CD4-positive, alpha-beta T cell (primary cell): ENCODE results near the gene PLA2R1. TPM values are rescaled to one million over a fixed set of nuclear protein-coding genes. Genes with fewer than 3 reads are reported as not detected.

ENCODE experiments used
- ATAC-seq: fragments of 200-7000 bp; cut with Tn5 transposase; one replicate; pipeline ENCODE4 v1.10.0; 2022; ENCODE audit warnings: mild to moderate bottlenecking; ENCODE audit not compliant: poor library complexity
- CTCF ChIA-PET: fragments of 350-600 bp; sonication (Branson Sonifier 250); formaldehyde crosslinking; loops from one replicate; lab custom pipeline; 2021; ENCODE audit warnings: antibody characterized with exemption, inconsistent platforms; lab: Charles Lee
- POLR2A ChIA-PET: fragments of 350-600 bp; sonication (Branson Sonifier 250); formaldehyde crosslinking; loops from one replicate; lab custom pipeline; 2021; ENCODE audit warnings: antibody characterized with exemption, inconsistent platforms; lab: Charles Lee
- DNase-seq, 14 experiments: peaks; one replicate each; pipeline ENCODE4 v3.0.0-alpha.2; 2013 to 2020; ENCODE audit warnings: mixed read lengths in 2 of 14
- H3K27ac ChIP-seq, 2 donors: one replicate each; pipeline versions ENCODE4 v1.5.1 to v1.7.0; 2013; ENCODE audit warnings: low read length in 2 of 2, low read depth in 1 of 2, mild to moderate bottlenecking in 1 of 2
- H3K27me3 ChIP-seq, 2 experiments: 1 replicate in 1 of 2; 2 replicates in 1 of 2; pipeline versions ENCODE4 v1.6.1 to v1.7.0; 2013; ENCODE audit warnings: low read length in 2 of 2, control low read depth in 1 of 2, mild to moderate bottlenecking in 1 of 2, moderate library complexity in 1 of 2; ENCODE audit not compliant: insufficient read depth in 2 of 2, control insufficient read depth in 1 of 2
- H3K36me3 ChIP-seq: one replicate; pipeline ENCODE4 v1.6.1; 2013; ENCODE audit warnings: low read length, control low read depth; ENCODE audit not compliant: insufficient read depth
- H3K4me1 ChIP-seq: one replicate; pipeline ENCODE4 v1.6.1; 2013; ENCODE audit warnings: low read length, control low read depth; ENCODE audit not compliant: insufficient read depth
- H3K4me3 ChIP-seq: one replicate; pipeline ENCODE4 v1.5.1; 2013; ENCODE audit warnings: mild to moderate bottlenecking, low read length, moderate library complexity
- H3K9me3 ChIP-seq, 2 experiments: 1 replicate in 1 of 2; 2 replicates in 1 of 2; pipeline versions ENCODE4 v1.6.1 to v1.7.0; 2013; ENCODE audit warnings: low read length in 2 of 2, mild to moderate bottlenecking in 2 of 2, control low read depth in 1 of 2, moderate library complexity in 1 of 2; ENCODE audit not compliant: control insufficient read depth in 1 of 2, insufficient read depth in 1 of 2
- H3K27ac Mint-ChIP-seq: one replicate; pipeline ENCODE4 v1.8.0; 2020; ENCODE audit warnings: mixed read lengths
- H3K27me3 Mint-ChIP-seq: one replicate; pipeline ENCODE4 v1.8.0; 2021; ENCODE audit warnings: mixed read lengths
- H3K36me3 Mint-ChIP-seq: one replicate; pipeline ENCODE4 v1.8.0; 2021; ENCODE audit warnings: low read depth, mixed read lengths
- H3K4me1 Mint-ChIP-seq: one replicate; pipeline ENCODE4 v1.8.0; 2021; ENCODE audit warnings: low read depth, mixed read lengths
- H3K4me3 Mint-ChIP-seq: one replicate; pipeline ENCODE4 v1.8.0; 2020; ENCODE audit warnings: mild to moderate bottlenecking, mixed read lengths
- H3K9me3 Mint-ChIP-seq: one replicate; pipeline ENCODE4 v1.8.0; 2020; ENCODE audit warnings: mixed read lengths
- CTCF ChIP-seq: fragments of 200-600 bp; IDR thresholded peaks from one replicate; pipeline ENCODE4 v1.8.0; 2022; ENCODE audit warnings: antibody characterized with exemption, mild to moderate bottlenecking
- intact Hi-C, 2 experiments: fragments of 100-400 bp; cut with DNase I in 1 of 2; cut with micrococcal nuclease in 1 of 2; formaldehyde crosslinking; loops; one replicate each; pipeline versions ENCODE4 v1.15.1 to v1.9.0; 2023 to 2025; cut with DNase I, micrococcal nuclease
- total RNA-seq, 174 experiments: library from RNA in 2 of 174; stranded (reverse) in 2 of 174; gene quantifications; one replicate each; pipeline ENCODE4 v1.2.3 and lab custom pipeline; 2021 to 2026

PLA2R1 gene
- total RNA-seq, 2 experiments from 2014 or later: not detected

GRCh38 chr2:159998961-159999360 is 63.5 kb downstream of the PLA2R1 start:
- CTCF ChIA-PET: no interaction called here

GRCh38 chr2:159998243-159998642 is 64.2 kb downstream of the PLA2R1 start:
- no peak for TF ChIP-seq CTCF
- H3K27me3 ChIP-seq: peaks cover 0 to 4% of the 10 kb centered on the region in 2 experiments
- Mint-ChIP-seq H3K27ac (no peak overlapping the region), H3K27me3 (peaks cover 11% of the 10 kb centered on the region), H3K4me3 (no peak overlapping the region), H3K9me3 (no peaks in the 10 kb centered on the region), H3K36me3 (no peaks in the 10 kb centered on the region), H3K4me1 (no peaks in the 10 kb centered on the region)
- H3K4me1 ChIP-seq: no peaks in the 10 kb centered on the region
- DNase-seq (no peak), ATAC-seq (no peak)
- CTCF ChIA-PET: interaction anchor here (0.8 to 0.9 kb wide), 2 partner anchors 14 to 1152 kb away, joined by 3 to 4 read pairs; no protein-coding TSS in a partner anchor
- no peaks in the 10 kb centered on the region for H3K36me3 ChIP-seq
- H3K27ac ChIP-seq: no peak overlapping the region
- intact Hi-C loops: no loop called here
- POLR2A ChIA-PET: no interaction called here
- no peak overlapping the region for H3K4me3 ChIP-seq
- H3K9me3 ChIP-seq: no peaks in the 10 kb centered on the region

More at GRCh38 chr2:159998961-159999360, 63.5 kb downstream of the PLA2R1 start:
- H3K9me3 ChIP-seq: no peaks in the 10 kb centered on the region
- Mint-ChIP-seq H3K9me3 (no peaks in the 10 kb centered on the region), H3K4me1 (no peaks in the 10 kb centered on the region), H3K4me3 (no peak overlapping the region), H3K27me3 (peaks cover 6% of the 10 kb centered on the region), H3K36me3 (no peaks in the 10 kb centered on the region), H3K27ac (no peak overlapping the region)
- POLR2A ChIA-PET: no interaction called here
- DNase-seq (no peak), ATAC-seq (no peak)
- no peak overlapping the region for H3K27ac ChIP-seq
- H3K27me3 ChIP-seq: no peaks in the 10 kb centered on the region
- TF ChIP-seq CTCF: no peak
- H3K36me3 ChIP-seq: no peaks in the 10 kb centered on the region
- no peak overlapping the region for H3K4me3 ChIP-seq
- no peaks in the 10 kb centered on the region for H3K4me1 ChIP-seq
- intact Hi-C loops: no loop called here

- Histone ChIP-seq H3K27ac (no peak overlapping the region), H3K4me3 (no peak overlapping the region), H3K36me3 (no peaks in the 10 kb centered on the region), H3K4me1 (no peaks in the 10 kb centered on the region), H3K27me3 (peaks cover 0 to 4% of the 10 kb centered on the region in 2 experiments), H3K9me3 (no peaks in the 10 kb centered on the region)
- H3K36me3 Mint-ChIP-seq: no peaks in the 10 kb centered on the region
- H3K27ac Mint-ChIP-seq: no peak overlapping the region
- CTCF ChIA-PET: interaction anchor here (0.9 kb wide), 1 partner anchor 13 kb away, joined by 4 read pairs; no protein-coding TSS in a partner anchor
- TF ChIP-seq CTCF: no peak
- ATAC-seq: no peak
- no peak overlapping the region for H3K4me3 Mint-ChIP-seq
- POLR2A ChIA-PET: no interaction called here
- DNase-seq: no peak
- peaks cover 12% of the 10 kb centered on the region for H3K27me3 Mint-ChIP-seq
- no peaks in the 10 kb centered on the region for H3K4me1 Mint-ChIP-seq
- intact Hi-C loops: no loop called here
- no peaks in the 10 kb centered on the region for H3K9me3 Mint-ChIP-seq
Measured at GRCh38 chr2:159996792-159997546, 65.4 kb downstream of the PLA2R1 start.
